ENCODE measurements around the gene ADAMTS16. TPM values are rescaled to one million over a fixed set of nuclear protein-coding genes. Genes with fewer than 3 reads are reported as not detected.

ADAMTS16 gene
- total RNA-seq, 1 experiment from 2014 or later, result 0.28 TPM

- DNase-seq (ENCODE audit: low spot score), result peak; percentile 7
- Histone ChIP-seq H3K9me3 (ENCODE audit: low read depth, low read length, poor library complexity, severe bottlenecking) (no peaks in the 10 kb centered on the region), H3K27ac (ENCODE audit: low read depth, low read length, poor library complexity, severe bottlenecking) (no peak overlapping the region), H3K27me3 (replicated peaks; ENCODE audit: insufficient read depth, low read depth, low read length, poor library complexity) (no peaks in the 10 kb centered on the region), H3K4me3 (ENCODE audit: low read depth, low read length, poor library complexity, severe bottlenecking) (no peak overlapping the region), H3K4me1 (ENCODE audit: insufficient read depth, low read length, poor library complexity, severe bottlenecking) (no peaks in the 10 kb centered on the region), H3K36me3 (ENCODE audit: insufficient read depth, low read length, poor library complexity, severe bottlenecking) (no peaks in the 10 kb centered on the region)
- ChIA-PET CTCF (no interaction called here), POLR2A (ENCODE audit: low non-redundant PET) (no interaction called here)
- intact Hi-C loops (cut with micrococcal nuclease; ENCODE audit: unreplicated experiment), result no loop called here
- no peak for TF ChIP-seq EZH2 (IDR thresholded peaks at IDR 0.05; ENCODE audit: borderline replicate concordance, low read depth, low read length, poor library complexity, severe bottlenecking)
- TF ChIP-seq, protein P1, sequence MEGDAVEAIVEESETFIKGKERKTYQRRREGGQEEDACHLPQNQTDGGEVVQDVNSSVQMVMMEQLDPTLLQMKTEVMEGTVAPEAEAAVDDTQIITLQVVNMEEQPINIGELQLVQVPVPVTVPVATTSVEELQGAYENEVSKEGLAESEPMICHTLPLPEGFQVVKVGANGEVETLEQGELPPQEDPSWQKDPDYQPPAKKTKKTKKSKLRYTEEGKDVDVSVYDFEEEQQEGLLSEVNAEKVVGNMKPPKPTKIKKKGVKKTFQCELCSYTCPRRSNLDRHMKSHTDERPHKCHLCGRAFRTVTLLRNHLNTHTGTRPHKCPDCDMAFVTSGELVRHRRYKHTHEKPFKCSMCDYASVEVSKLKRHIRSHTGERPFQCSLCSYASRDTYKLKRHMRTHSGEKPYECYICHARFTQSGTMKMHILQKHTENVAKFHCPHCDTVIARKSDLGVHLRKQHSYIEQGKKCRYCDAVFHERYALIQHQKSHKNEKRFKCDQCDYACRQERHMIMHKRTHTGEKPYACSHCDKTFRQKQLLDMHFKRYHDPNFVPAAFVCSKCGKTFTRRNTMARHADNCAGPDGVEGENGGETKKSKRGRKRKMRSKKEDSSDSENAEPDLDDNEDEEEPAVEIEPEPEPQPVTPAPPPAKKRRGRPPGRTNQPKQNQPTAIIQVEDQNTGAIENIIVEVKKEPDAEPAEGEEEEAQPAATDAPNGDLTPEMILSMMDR (conservative IDR thresholded peaks at IDR 0.05; ENCODE audit: low read depth, low read length), result no peak
- BruUV-seq (replicated peaks), result no TSS peak
Observed at GRCh38 chr5:5221724-5222123, 81.6 kb downstream of the ADAMTS16 start.

GRCh38 chr5:5231576-5231975, 91.4 kb downstream of the ADAMTS16 start:
- CTCF ChIA-PET, result no interaction called here
- Histone ChIP-seq H3K27me3 (replicated peaks; ENCODE audit: insufficient read depth, low read depth, low read length, poor library complexity) (no peaks in the 10 kb centered on the region), H3K4me1 (ENCODE audit: insufficient read depth, low read length, poor library complexity, severe bottlenecking) (no peaks in the 10 kb centered on the region), H3K36me3 (ENCODE audit: insufficient read depth, low read length, poor library complexity, severe bottlenecking) (no peaks in the 10 kb centered on the region), H3K4me3 (ENCODE audit: low read depth, low read length, poor library complexity, severe bottlenecking) (no peak overlapping the region), H3K27ac (ENCODE audit: low read depth, low read length, poor library complexity, severe bottlenecking) (no peak overlapping the region), H3K9me3 (ENCODE audit: low read depth, low read length, poor library complexity, severe bottlenecking) (no peaks in the 10 kb centered on the region)
- DNase-seq (ENCODE audit: low spot score), result no peak
- intact Hi-C loops (cut with micrococcal nuclease; ENCODE audit: unreplicated experiment), result no loop called here
- TF ChIP-seq, protein P1 (conservative IDR thresholded peaks at IDR 0.05; ENCODE audit: low read depth, low read length), result no peak
- TF ChIP-seq EZH2 (IDR thresholded peaks at IDR 0.05; ENCODE audit: borderline replicate concordance, low read depth, low read length, poor library complexity, severe bottlenecking), result no peak
- POLR2A ChIA-PET (ENCODE audit: low non-redundant PET), result no interaction called here
- no TSS peak for BruUV-seq (replicated peaks)

DNA sequence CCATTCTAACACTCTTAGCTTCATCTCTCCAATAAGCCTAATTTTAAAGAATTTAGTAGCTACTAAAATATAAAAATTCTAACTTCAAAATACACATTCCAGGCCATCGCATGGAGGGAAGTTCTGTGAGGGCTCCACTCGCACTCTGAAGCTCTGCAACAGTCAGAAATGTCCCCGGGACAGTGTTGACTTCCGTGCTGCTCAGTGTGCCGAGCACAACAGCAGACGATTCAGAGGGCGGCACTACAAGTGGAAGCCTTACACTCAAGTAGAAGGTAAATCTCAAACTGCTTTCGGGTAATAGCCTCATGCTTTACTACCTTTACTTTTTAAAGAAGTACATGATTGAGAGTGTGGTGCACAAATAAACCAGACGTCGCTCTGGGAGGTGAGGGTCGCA, 94.8 kb downstream of the ADAMTS16 start:
- Histone ChIP-seq H3K36me3 (ENCODE audit: insufficient read depth, low read length, poor library complexity, severe bottlenecking) (no peaks in the 10 kb centered on the region), H3K27me3 (replicated peaks; ENCODE audit: insufficient read depth, low read depth, low read length, poor library complexity) (no peaks in the 10 kb centered on the region), H3K4me3 (ENCODE audit: low read depth, low read length, poor library complexity, severe bottlenecking) (no peak overlapping the region), H3K4me1 (ENCODE audit: insufficient read depth, low read length, poor library complexity, severe bottlenecking) (peaks cover 14% of the 10 kb centered on the region), H3K27ac (ENCODE audit: low read depth, low read length, poor library complexity, severe bottlenecking) (no peak overlapping the region), H3K9me3 (ENCODE audit: low read depth, low read length, poor library complexity, severe bottlenecking) (no peaks in the 10 kb centered on the region)
- BruUV-seq (replicated peaks), result no TSS peak
- ChIA-PET POLR2A (ENCODE audit: low non-redundant PET) (interaction anchor here (0.6 kb wide), 1 partner anchor 95 kb away, joined by 4 read pairs; no protein-coding TSS in a partner anchor), CTCF (no interaction called here)
- TF ChIP-seq, protein P1 (conservative IDR thresholded peaks at IDR 0.05; ENCODE audit: low read depth, low read length), result no peak
- no peak for TF ChIP-seq EZH2 (IDR thresholded peaks at IDR 0.05; ENCODE audit: borderline replicate concordance, low read depth, low read length, poor library complexity, severe bottlenecking)
- DNase-seq (ENCODE audit: low spot score), result no peak
- intact Hi-C loops (cut with micrococcal nuclease; ENCODE audit: unreplicated experiment), result no loop called here
